ENCODE data around the gene MNAT1. TPM values are rescaled to one million over a fixed set of nuclear protein-coding genes. Genes with fewer than 3 reads are reported as not detected.

Gene MNAT1
- total and polyA plus RNA-seq, 9 of the 15 experiments (the other 6 are each of a cell fraction or from before 2014, with no cell fraction given): 37.8 to 83.3 (median 60.4) TPM

DNA sequence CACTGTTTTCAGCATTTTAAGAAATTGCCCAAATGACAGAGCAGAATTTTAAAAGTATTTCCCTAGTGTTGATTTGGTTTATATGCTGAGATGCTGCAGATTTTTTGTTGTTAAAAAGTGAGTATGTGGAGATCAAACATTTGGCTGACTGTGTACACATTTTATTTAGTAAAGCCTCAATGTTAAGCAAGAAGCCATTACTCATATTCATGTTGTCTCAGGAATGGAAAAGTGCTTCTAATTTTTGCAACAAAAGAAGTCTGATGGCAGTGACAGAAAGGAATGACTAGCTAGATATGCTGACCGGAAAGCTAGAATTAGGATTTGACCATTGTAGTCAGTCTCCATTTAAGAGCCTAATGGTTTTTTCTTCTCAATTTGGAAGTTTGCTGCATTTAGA, 269.0 kb downstream of the MNAT1 start (continued):
- TF ChIP-seq ZNF778 (CRISPR knock-in tag; IDR thresholded peaks at IDR 0.05) (no peak), KAT8 (IDR thresholded peaks at IDR 0.05; ENCODE audit: low read depth) (no peak), RBM14 (IDR thresholded peaks at IDR 0.05; ENCODE audit: borderline replicate concordance, insufficient read depth, low read depth, low read length) (no peak), TOE1 (IDR thresholded peaks at IDR 0.05; ENCODE audit: borderline replicate concordance) (no peak), TOE1 (CRISPR knock-in tag; IDR thresholded peaks at IDR 0.05; ENCODE audit: borderline replicate concordance, low read depth) (no peak), DIDO1 (tag; IDR thresholded peaks at IDR 0.05; ENCODE audit: low read depth) (no peak), NFXL1 (CRISPR knock-in tag; IDR thresholded peaks at IDR 0.05) (no peak), NFATC3 (IDR thresholded peaks at IDR 0.05) (no peak), MAFG (tag; conservative IDR thresholded peaks at IDR 0.05) (no peak), TAF7 (tag; IDR thresholded peaks at IDR 0.05) (no peak), MTF1 (CRISPR knock-in tag; IDR thresholded peaks at IDR 0.05; ENCODE audit: borderline replicate concordance) (no peak)
- TF ChIP-seq, protein P1, sequence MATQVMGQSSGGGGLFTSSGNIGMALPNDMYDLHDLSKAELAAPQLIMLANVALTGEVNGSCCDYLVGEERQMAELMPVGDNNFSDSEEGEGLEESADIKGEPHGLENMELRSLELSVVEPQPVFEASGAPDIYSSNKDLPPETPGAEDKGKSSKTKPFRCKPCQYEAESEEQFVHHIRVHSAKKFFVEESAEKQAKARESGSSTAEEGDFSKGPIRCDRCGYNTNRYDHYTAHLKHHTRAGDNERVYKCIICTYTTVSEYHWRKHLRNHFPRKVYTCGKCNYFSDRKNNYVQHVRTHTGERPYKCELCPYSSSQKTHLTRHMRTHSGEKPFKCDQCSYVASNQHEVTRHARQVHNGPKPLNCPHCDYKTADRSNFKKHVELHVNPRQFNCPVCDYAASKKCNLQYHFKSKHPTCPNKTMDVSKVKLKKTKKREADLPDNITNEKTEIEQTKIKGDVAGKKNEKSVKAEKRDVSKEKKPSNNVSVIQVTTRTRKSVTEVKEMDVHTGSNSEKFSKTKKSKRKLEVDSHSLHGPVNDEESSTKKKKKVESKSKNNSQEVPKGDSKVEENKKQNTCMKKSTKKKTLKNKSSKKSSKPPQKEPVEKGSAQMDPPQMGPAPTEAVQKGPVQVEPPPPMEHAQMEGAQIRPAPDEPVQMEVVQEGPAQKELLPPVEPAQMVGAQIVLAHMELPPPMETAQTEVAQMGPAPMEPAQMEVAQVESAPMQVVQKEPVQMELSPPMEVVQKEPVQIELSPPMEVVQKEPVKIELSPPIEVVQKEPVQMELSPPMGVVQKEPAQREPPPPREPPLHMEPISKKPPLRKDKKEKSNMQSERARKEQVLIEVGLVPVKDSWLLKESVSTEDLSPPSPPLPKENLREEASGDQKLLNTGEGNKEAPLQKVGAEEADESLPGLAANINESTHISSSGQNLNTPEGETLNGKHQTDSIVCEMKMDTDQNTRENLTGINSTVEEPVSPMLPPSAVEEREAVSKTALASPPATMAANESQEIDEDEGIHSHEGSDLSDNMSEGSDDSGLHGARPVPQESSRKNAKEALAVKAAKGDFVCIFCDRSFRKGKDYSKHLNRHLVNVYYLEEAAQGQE (IDR thresholded peaks at IDR 0.05; ENCODE audit: borderline replicate concordance): no peak
- TF ChIP-seq, protein P1 (CRISPR knock-in tag; IDR thresholded peaks at IDR 0.05; ENCODE audit: low read depth): no peak
- TF ChIP-seq, protein P2, sequence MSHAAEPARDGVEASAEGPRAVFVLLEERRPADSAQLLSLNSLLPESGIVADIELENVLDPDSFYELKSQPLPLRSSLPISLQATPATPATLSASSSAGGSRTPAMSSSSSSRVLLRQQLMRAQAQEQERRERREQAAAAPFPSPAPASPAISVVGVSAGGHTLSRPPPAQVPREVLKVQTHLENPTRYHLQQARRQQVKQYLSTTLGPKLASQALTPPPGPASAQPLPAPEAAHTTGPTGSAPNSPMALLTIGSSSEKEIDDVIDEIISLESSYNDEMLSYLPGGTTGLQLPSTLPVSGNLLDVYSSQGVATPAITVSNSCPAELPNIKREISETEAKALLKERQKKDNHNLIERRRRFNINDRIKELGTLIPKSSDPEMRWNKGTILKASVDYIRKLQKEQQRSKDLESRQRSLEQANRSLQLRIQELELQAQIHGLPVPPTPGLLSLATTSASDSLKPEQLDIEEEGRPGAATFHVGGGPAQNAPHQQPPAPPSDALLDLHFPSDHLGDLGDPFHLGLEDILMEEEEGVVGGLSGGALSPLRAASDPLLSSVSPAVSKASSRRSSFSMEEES (CRISPR knock-in tag; IDR thresholded peaks at IDR 0.05): no peak

Data from K562 (cell line).